ENCODE results near the gene ZFPL1. TPM values are rescaled to one million over a fixed set of nuclear protein-coding genes. Genes with fewer than 3 reads are reported as not detected.

Gene ZFPL1
- total and polyA plus RNA-seq, 10 of the 15 experiments (the other 5 are each of a cell fraction or from before 2014, with no cell fraction given) = 2.2 to 37.8 (median 27.0) TPM

- no TSS peak for BruUV-seq (replicated peaks)
- RAD21 ChIA-PET (ENCODE audit: unreplicated experiment) = no interaction called here
- Histone ChIP-seq H3K4me2 (ENCODE audit: control insufficient read depth, insufficient read depth) (no peak overlapping the region), H4K20me1 (ENCODE audit: control insufficient read depth, insufficient read depth) (no peaks in the 10 kb centered on the region), H3K9me3 (replicated peaks; ENCODE audit: control insufficient read depth, insufficient read depth, low read length) (no peaks in the 10 kb centered on the region), H3K9ac (ENCODE audit: control insufficient read depth, insufficient read depth, low read length) (no peak overlapping the region), H3K4me3 (no peak overlapping the region), H3K27me3 (replicated peaks in 1 of 2; ENCODE audit: control insufficient read depth in 2 of 2, insufficient read depth in 2 of 2, low read length in 1 of 2) (no peaks in the 10 kb centered on the region), H3K79me2 (ENCODE audit: control insufficient read depth, insufficient read depth, low read length) (peaks cover 5% of the 10 kb centered on the region), H2AFZ (ENCODE audit: control insufficient read depth, low read depth, low read length) (no peak overlapping the region), H3K27ac (ENCODE audit: control insufficient read depth, insufficient read depth) (no peak overlapping the region), H3K36me3 (ENCODE audit: control insufficient read depth in 2 of 2, insufficient read depth in 2 of 2, low read length in 1 of 2) (peaks cover 0 to 5% of the 10 kb centered on the region in 2 experiments; a peak in 3 of 4 replicates), H3K4me1 (ENCODE audit: control insufficient read depth, insufficient read depth, low read length) (peaks cover 14% of the 10 kb centered on the region)
- ATAC-seq (no peak), DNase-seq (ENCODE audit: low read depth, low spot score) (no peak), FAIRE-seq (no peak)
- SMC1A ChIA-PET (ENCODE audit: uncharacterized antibody, unreplicated experiment) = no interaction called here
- in situ Hi-C loops (cut with MboI) (no loop called here), intact Hi-C loops (cut with micrococcal nuclease; ENCODE audit: unreplicated experiment) (loop anchor here (5.0 kb wide), 1 partner anchor 33 kb away; no protein-coding TSS in a partner anchor)
- POLR2A ChIA-PET = interaction anchor here (0.6 kb wide), 2 partner anchors 76 to 518 kb away, joined by 6 to 9 read pairs; no protein-coding TSS in a partner anchor
- TF ChIP-seq RFX5 (IDR thresholded peaks at IDR 0.05; ENCODE audit: low read depth, low read length) (no peak), CREM (IDR thresholded peaks at IDR 0.05; ENCODE audit: low read depth) (no peak), SKIL (IDR thresholded peaks at IDR 0.05; ENCODE audit: low read depth, poor library complexity, severe bottlenecking) (no peak), ELK1 (IDR thresholded peaks at IDR 0.05; ENCODE audit: low read depth, low read length) (no peak), DPF2 (IDR thresholded peaks at IDR 0.05) (no peak), ZNF207 (IDR thresholded peaks at IDR 0.05; ENCODE audit: borderline replicate concordance) (no peak), KLF5 (IDR thresholded peaks at IDR 0.05; ENCODE audit: partially characterized antibody) (no peak), ATF3 (IDR thresholded peaks at IDR 0.05; ENCODE audit: borderline replicate concordance, extremely low read depth, low read depth, low read length) (no peak), POU2F2 (IDR thresholded peaks at IDR 0.05; ENCODE audit: borderline replicate concordance, low read depth, low read length) (no peak), SUZ12 (IDR thresholded peaks at IDR 0.05; ENCODE audit: unreplicated experiment) (no peak), HSF1 (IDR thresholded peaks at IDR 0.05; ENCODE audit: low read depth, low read length) (no peak), ETV6 (conservative IDR thresholded peaks at IDR 0.05 in 1 of 2, IDR thresholded peaks at IDR 0.05 in 1 of 2; ENCODE audit: borderline replicate concordance in 1 of 2, low read depth in 1 of 2) (no peak)
- 92% methylated on average over 23 of the region's 23 CpGs for WGBS (ENCODE audit: insufficient coverage, insufficient replicate concordance, low lambda C conversion rate, missing lambda C conversion rate)
- CTCF ChIA-PET = no interaction called here
Measured at GRCh38 chr11:65043881-65044501, 40.0 kb upstream of the ZFPL1 start.

All from GM12878 (cell line).